KOPT-K1 (cell line): ENCODE results near the gene LEPROT.

ENCODE experiments used
- H3K27ac ChIP-seq: fragments of 200-600 bp; sonication (generic); 2 replicates; pipeline ENCODE4 v1.5.1; 2016; ENCODE audit warnings: antibody characterized with exemption, mild to moderate bottlenecking, low read depth, low read length; ENCODE audit not compliant: poor library complexity, severe bottlenecking
- H3K36me3 ChIP-seq: fragments of 200-600 bp; sonication (generic); 2 replicates; pipeline ENCODE4 v1.5.1; 2017; ENCODE audit warnings: antibody characterized with exemption, mild to moderate bottlenecking, low read length, moderate library complexity; ENCODE audit not compliant: insufficient read depth
- H3K9me3 ChIP-seq: fragments of 200-600 bp; sonication (generic); 2 replicates; pipeline ENCODE4 v1.5.1; 2017; ENCODE audit warnings: antibody characterized with exemption, low read length, mild to moderate bottlenecking; ENCODE audit not compliant: insufficient read depth, poor library complexity, severe bottlenecking

The LEPROT gene

DNA sequence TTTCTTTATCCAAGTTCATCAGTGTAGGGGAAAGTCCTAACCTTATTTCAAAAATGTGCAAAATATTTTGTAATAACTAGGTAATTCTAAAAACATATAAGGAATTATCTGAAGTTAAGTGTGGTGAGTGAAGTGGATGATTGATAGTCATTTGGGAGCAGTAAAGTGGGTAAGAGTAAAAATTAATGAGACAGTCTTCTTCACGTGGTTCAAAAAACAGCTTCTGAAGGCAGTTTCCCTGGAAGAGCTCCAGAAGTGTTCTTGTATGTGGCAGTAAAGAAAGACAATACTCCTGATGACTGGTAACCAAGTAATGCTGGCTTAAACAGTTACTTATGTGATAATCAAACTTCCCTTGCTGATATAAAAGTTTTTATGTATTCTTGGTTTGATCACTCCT, 50.3 kb downstream of the LEPROT start:
- no peaks in the 10 kb centered on the region for H3K36me3 ChIP-seq
- H3K9me3 ChIP-seq, result no peaks in the 10 kb centered on the region
- no peak overlapping the region for H3K27ac ChIP-seq

DNA sequence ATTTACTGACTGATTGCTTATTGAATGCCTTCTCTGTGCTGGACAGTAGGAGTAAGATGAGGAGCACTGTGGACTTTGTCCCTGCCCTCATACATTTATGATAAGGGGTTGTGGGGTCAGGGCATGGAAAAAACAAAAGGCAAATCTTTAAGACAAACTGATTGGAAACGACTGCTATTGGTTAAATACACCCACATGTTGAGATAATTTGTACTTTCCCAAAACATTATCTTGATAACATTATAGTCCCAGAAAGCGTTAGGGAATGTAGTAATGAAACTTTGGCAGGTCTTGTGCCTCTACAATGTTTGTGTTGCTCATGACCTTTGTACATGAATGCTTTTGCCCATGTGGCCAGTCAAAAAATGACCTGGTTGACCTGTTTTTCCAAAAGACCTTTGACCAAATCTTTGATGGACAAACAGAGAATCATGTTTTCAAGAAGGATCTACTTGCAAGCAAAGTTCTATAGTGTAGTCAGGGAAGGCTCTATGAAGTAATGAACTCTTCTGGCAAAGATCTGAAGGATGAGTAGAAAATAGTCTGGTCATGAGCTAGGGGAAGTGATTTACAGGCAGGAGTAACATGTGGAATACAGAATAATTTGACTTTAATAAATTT, 50.9 kb downstream of the LEPROT start:
- Histone ChIP-seq H3K27ac (no peak overlapping the region), H3K36me3 (no peaks in the 10 kb centered on the region), H3K9me3 (no peaks in the 10 kb centered on the region)

DNA sequence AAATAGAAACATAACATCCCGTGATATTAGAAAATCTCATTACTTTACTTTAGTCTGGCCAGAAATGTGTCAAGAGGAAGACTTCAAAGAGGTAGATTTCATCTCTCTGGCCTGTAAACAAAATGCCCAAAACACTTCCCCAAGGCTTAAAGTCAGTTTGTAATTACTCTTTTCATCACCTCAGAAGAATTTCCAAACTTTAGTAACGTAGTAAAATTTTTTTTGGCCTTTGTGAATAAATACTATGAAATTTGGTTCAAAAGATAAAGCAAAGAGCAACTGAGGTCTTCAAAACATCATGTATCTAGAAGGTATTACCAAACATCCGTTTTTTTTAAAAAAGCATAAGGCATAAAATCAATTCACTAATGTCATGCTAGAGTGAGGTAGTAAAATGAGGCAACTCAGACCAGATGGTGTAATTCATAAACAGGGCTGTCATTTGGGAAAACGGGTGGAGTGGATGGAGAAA, 51.4 kb downstream of the LEPROT start:
- H3K36me3 ChIP-seq, result no peaks in the 10 kb centered on the region
- no peaks in the 10 kb centered on the region for H3K9me3 ChIP-seq
- H3K27ac ChIP-seq, result no peak overlapping the region

DNA sequence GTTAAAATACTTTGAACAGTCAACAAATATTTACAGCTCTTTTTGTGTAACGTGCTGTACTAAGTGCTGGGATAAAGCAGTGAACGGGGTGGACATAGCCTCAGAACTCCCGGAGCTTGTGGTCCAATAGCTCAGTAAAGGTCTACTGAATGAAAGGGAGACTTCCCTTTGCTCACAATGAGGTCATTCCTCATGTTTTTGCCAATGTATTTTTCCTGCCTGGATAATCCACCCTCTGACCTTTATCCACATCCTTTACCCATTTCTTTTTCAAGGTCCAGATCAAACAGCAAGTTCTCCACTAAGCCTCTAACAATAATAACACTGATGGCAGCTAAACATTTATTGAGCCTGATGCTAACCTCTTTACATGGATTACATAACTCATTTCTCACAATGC, 55.9 kb downstream of the LEPROT start:
- no peaks in the 10 kb centered on the region for H3K9me3 ChIP-seq
- H3K36me3 ChIP-seq, result no peaks in the 10 kb centered on the region
- no peak overlapping the region for H3K27ac ChIP-seq

DNA sequence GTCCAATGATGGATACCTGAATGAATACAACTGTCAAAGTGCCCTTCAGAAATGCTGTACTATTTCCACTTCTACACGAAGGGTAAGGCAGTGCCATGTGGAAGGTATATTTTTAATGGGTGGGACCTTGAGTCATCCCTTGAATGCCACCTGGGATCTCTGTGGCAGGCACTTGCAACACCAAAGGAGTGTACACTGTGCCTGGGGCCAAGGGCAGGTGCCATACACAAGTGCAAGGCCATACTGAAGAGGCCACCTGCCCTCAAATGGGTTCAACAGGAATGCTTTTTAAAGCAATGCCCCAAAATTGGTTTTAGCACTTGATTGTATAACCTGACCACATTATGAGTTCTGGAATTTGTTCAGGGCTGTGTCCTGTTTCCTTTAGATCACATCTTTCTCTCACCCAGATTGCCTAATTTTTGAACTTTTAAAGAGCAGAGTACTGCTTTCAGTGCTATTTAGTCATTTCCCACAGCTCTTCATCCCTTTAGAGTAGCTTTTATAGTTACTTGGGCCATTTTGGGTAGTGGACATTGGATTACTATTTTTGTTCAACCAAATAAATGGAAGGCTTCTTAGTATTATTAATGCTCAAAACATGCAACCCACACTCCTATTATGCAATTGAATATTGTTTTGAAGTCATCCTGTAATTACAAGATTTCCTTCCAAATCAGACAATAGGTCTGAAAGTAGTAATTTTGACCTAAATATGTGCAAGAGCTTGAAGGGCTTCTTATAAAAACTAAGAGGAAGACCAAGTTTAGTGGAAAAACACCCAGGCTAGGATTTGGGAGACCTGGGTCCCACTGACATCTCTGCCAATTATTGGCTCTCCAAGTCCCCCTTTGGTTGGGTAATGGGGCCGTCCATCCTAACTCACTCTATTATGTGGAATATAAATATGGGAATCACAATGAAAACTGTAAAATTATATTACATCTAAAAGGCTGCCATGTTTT, 57.2 kb downstream of the LEPROT start:
- no peak overlapping the region for H3K27ac ChIP-seq
- H3K36me3 ChIP-seq, result no peaks in the 10 kb centered on the region
- no peaks in the 10 kb centered on the region for H3K9me3 ChIP-seq

DNA sequence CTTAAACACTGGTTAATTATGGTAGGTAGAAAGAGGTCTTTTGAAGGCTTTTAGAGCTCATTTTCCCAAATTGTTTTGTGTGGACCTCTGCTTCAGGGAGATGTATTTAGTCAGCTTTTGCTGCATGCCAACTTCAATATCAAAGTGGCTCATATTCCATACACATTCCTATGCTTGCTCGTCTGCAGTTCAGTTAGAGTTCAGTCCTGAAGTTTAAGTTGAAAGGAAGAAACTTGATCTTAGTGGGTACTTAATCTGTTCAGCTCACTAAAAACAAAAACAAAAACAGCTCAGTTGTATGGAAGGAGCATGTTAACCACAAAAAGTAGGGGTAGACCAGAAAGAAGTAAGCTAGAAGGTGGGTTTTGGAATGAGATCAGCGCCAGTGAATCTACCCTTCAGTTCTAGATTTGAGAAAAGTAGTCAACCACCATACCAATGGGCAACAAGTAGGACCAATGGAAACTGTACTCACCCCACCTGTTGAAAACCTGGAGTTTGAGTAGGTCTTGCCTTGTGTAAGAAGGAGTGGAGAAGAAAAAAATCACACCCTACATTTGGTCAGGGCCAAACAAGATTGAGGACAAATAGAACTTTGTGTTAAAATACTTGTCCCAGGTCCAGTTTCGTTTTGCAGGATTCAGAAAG, 58.0 kb downstream of the LEPROT start:
- H3K36me3 ChIP-seq, result no peaks in the 10 kb centered on the region
- no peak overlapping the region for H3K27ac ChIP-seq
- no peaks in the 10 kb centered on the region for H3K9me3 ChIP-seq

DNA sequence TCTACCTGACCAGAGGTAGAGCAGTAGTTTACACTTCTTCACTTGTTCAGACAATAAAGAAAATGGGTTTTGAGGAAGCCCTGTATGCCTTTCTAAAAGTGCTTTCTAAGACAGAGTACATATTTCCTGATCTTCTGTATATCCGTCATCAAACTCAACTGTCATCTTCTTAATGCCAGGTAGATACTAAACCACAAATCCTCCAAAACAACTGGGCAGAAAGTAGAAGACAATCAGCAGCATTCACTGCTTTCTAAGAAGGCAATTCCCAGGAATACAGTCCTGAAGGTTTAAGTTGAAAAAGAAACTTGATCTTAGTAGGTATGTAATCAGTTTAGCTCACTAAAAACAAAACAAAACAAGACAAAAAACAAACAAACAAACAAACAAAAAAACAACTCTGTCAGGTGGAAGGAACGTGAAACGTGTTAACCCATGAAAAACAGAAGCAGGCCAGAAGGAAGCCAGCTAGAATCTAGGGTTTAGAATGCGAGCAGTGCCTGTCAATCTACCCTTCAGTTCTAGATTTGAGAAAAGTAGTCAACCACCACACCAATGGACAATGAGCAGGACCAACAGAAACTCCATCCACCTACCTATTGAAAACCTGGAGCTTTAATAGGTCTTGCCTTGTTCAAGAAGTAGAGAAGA, 59.2 kb downstream of the LEPROT start:
- no peaks in the 10 kb centered on the region for H3K36me3 ChIP-seq
- H3K27ac ChIP-seq, result no peak overlapping the region

DNA sequence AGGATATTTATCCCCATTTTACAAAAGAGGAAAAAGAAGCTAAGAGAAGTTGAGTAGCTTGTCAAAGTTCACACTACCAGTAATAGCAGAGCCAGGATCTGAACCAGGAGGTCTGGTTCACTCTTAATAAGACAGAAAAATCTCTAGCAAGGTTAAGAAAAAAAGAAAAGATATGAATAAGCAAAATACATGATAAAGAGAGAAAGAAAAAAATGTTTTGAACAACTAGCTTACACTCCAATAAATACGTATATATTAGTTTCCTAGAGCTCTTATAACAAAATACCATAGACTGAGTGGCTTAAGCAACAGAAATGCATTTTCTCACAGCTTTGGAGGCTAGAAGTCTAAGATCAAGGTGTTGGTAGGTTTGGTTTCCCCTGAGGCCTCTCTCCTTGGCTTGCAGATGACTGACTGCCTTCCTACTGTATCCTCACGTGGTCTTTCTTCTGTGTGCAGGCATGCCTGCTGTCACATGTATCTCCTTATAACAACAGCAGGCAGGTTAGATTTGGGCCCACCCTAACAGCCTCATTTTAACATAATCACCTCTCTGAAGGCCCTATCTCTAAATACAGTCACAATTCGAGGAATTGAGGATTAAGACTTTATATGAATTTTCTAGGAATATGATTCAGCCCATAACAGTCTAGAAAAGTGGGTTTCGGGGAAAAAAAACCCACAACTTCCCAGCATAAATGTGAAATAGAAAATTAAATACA, 60.4 kb downstream of the LEPROT start:
- H3K27ac ChIP-seq, result no peak overlapping the region
- no peaks in the 10 kb centered on the region for H3K9me3 ChIP-seq
- no peaks in the 10 kb centered on the region for H3K36me3 ChIP-seq

More for the DNA sequence above, 59.2 kb downstream of the LEPROT start:
- H3K9me3 ChIP-seq, result no peaks in the 10 kb centered on the region

DNA sequence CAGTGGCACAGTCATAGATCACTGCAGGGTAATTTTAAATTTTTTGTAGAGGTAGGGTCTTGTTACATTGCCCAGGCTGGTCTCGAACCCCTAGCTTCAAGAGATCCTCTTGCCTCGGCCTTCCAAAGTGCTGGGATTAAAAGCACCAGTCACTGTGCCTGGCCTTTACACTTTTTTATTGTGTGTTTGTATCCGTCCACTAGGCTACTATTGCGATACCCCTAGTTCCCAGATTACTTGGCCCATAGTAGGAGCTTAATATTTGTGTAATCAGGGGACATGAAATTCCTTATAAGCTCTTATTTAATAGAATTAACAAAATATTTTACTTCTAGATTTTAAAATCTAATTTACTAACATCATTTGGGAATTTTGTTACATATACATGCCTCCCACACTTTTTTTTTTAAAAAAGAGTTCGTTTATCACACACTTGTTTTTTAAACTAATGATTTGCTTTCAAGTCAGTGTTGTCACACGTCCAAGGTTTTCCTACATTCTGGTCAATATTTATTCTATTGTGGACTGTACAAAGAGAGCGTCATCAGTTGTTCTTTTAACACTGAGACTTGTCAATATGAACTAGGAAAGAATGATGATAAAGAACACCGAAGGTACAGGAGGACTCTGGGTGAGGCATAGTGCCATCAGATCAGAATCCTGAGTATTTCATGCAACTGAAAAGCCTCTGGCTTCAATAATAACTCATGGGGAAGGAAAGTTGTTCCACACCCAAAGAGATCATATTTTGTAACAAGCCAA, 63.7 kb downstream of the LEPROT start:
- no peak overlapping the region for H3K27ac ChIP-seq

More for the DNA sequence above, 63.7 kb downstream of the LEPROT start:
- Histone ChIP-seq H3K9me3 (no peaks in the 10 kb centered on the region), H3K36me3 (no peaks in the 10 kb centered on the region)
